Measurements from ENCODE around the gene PRAC1.

DNA sequence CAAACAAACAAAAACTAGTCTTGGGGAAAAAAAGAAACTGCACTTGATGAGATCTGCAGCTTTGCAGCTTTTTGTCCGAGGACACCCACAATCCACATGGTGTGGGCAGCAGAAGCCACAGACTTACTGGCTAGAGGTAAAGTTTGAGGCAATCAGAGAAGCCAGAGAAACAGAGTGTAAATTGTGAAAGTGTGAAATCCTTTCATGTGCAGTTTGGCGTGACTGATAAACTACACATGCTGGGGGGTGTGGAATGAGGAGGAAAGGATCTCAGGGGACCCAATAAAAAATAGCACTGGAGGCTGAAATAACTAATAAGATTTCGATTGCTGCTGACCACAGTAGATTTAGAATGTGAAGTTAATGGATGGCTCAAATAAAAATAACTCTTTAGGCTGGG lies 48.6 kb upstream of the PRAC1 start:
- TF ChIP-seq POLR2A (IDR thresholded peaks at IDR 0.05) (no peak), POLR2AphosphoS5 (IDR thresholded peaks at IDR 0.05) (no peak)
- TF ChIP-seq, protein P1, sequence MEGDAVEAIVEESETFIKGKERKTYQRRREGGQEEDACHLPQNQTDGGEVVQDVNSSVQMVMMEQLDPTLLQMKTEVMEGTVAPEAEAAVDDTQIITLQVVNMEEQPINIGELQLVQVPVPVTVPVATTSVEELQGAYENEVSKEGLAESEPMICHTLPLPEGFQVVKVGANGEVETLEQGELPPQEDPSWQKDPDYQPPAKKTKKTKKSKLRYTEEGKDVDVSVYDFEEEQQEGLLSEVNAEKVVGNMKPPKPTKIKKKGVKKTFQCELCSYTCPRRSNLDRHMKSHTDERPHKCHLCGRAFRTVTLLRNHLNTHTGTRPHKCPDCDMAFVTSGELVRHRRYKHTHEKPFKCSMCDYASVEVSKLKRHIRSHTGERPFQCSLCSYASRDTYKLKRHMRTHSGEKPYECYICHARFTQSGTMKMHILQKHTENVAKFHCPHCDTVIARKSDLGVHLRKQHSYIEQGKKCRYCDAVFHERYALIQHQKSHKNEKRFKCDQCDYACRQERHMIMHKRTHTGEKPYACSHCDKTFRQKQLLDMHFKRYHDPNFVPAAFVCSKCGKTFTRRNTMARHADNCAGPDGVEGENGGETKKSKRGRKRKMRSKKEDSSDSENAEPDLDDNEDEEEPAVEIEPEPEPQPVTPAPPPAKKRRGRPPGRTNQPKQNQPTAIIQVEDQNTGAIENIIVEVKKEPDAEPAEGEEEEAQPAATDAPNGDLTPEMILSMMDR (IDR thresholded peaks at IDR 0.05), result no peak
